Endothelial cell of umbilical vein (primary cell): ENCODE results near the gene SART1. TPM values are rescaled to one million over a fixed set of nuclear protein-coding genes. Genes with fewer than 3 reads are reported as not detected.
A peak's percentile ranks its signal among the peaks of the same experiment; 100 is the strongest.

ENCODE experiments used
- BruUV-seq: library from RNA; stranded (reverse); fragments of 400-500 nt; replicated peaks from 2 replicates; lab custom pipeline; 2021; lab: Mats Ljungman, UMichigan
- CTCF ChIA-PET: fragments of 300-600, 350-600 bp; sonication (Branson Sonifier 250); formaldehyde crosslinking; loops from one replicate; lab custom pipeline; 2021; ENCODE audit warnings: antibody characterized with exemption, inconsistent platforms; lab: Charles Lee
- POLR2A ChIA-PET: fragments of 300-600, 350-600 bp; sonication (Branson Sonifier 250); formaldehyde crosslinking; loops from one replicate; lab custom pipeline; 2021; ENCODE audit warnings: antibody characterized with exemption, inconsistent platforms; lab: Charles Lee
- DNase-seq: peaks from one replicate; pipeline ENCODE4 v3.0.0-alpha.2; 2011; ENCODE audit warnings: low read depth, low spot score
- FAIRE-seq: peaks from 2 replicates; lab custom pipeline; 2011; peaks lifted over from hg19 to GRCh38; lab: Jason Lieb, UNC
- H2AFZ ChIP-seq: 2 replicates; pipeline ENCODE4 v1.6.0; 2012; ENCODE audit warnings: low read depth, low read length, control low read depth, inconsistent platforms
- H3K27ac ChIP-seq: 2 replicates; pipeline ENCODE4 v1.5.1; 2011; ENCODE audit warnings: low read depth, mild to moderate bottlenecking, control low read depth, low read length, moderate library complexity; ENCODE audit not compliant: insufficient read depth
- H3K27me3 ChIP-seq, 2 experiments: 2 replicates each; pipeline versions ENCODE4 v1.6.0 to v1.6.1; 2011; ENCODE audit warnings: low read length in 2 of 2, mixed read lengths in 1 of 2; ENCODE audit not compliant: control insufficient read depth in 2 of 2, insufficient read depth in 2 of 2
- H3K36me3 ChIP-seq, 2 experiments: 2 replicates in 1 of 2; 3 replicates in 1 of 2; pipeline ENCODE4 v1.5.1; 2011; ENCODE audit warnings: low read length in 2 of 2, mild to moderate bottlenecking in 1 of 2, moderate library complexity in 1 of 2; ENCODE audit not compliant: control insufficient read depth in 2 of 2, insufficient read depth in 2 of 2; ENCODE audit errors: extremely low read depth in 1 of 2
- H3K4me1 ChIP-seq: 3 replicates; pipeline ENCODE4 v1.5.1; 2011; ENCODE audit warnings: mild to moderate bottlenecking, low read length; ENCODE audit not compliant: control insufficient read depth, insufficient read depth; ENCODE audit errors: extremely low read depth
- H3K4me2 ChIP-seq: 2 replicates; pipeline ENCODE4 v1.6.1; 2011; ENCODE audit warnings: low read length, control low read depth, mixed read lengths; ENCODE audit not compliant: insufficient read depth
- H3K4me3 ChIP-seq, 3 experiments: fragments of 200-600 bp in 1 of 3; sonication (generic), shearing (Covaris generic) in 1 of 3; replicated peaks in 1 of 3; 2 replicates each; pipeline ENCODE4 v1.5.1; 2011 to 2016; ENCODE audit warnings: control low read depth in 3 of 3, low read length in 3 of 3, mild to moderate bottlenecking in 2 of 3, inconsistent platforms in 1 of 3, low read depth in 1 of 3, moderate library complexity in 1 of 3; ENCODE audit not compliant: insufficient read depth in 1 of 3
- H3K79me2 ChIP-seq: 2 replicates; pipeline ENCODE4 v1.6.0; 2012; ENCODE audit warnings: low read length, inconsistent platforms; ENCODE audit not compliant: control insufficient read depth, insufficient read depth
- H3K9ac ChIP-seq: replicated peaks from 2 replicates; pipeline ENCODE3; 2011; ENCODE audit warnings: low read length, control low read depth; ENCODE audit not compliant: insufficient read depth; ENCODE audit errors: extremely low read depth
- H3K9me1 ChIP-seq: replicated peaks from 3 replicates; pipeline ENCODE4 v1.6.0; 2011; ENCODE audit warnings: mild to moderate bottlenecking, low read length; ENCODE audit not compliant: control insufficient read depth, insufficient read depth; ENCODE audit errors: extremely low read depth
- H3K9me3 ChIP-seq: replicated peaks from 2 replicates; pipeline ENCODE4 v1.5.1; 2012; ENCODE audit warnings: low read length, inconsistent platforms; ENCODE audit not compliant: control insufficient read depth, insufficient read depth
- H4K20me1 ChIP-seq: replicated peaks from 2 replicates; pipeline ENCODE3; 2011; ENCODE audit warnings: mild to moderate bottlenecking, low read length; ENCODE audit not compliant: control insufficient read depth, insufficient read depth; ENCODE audit errors: extremely low read depth
- CTCF ChIP-seq, 2 donors: IDR thresholded peaks; 1 replicate in 1 of 2; 2 replicates in 1 of 2; pipeline ENCODE4 v1.5.1; 2011; ENCODE audit warnings: low read length in 2 of 2, mild to moderate bottlenecking in 2 of 2, moderate library complexity in 2 of 2, control low read depth in 1 of 2, inconsistent platforms in 1 of 2, low read depth in 1 of 2; ENCODE audit not compliant: insufficient read depth in 1 of 2; ENCODE audit errors: extremely low read depth in 1 of 2
- EZH2 ChIP-seq: IDR thresholded peaks from 2 replicates; pipeline ENCODE4 v1.6.1; 2012; ENCODE audit warnings: borderline replicate concordance, low read depth, mild to moderate bottlenecking, moderate library complexity, low read length, inconsistent platforms; ENCODE audit not compliant: severe bottlenecking
- FOS ChIP-seq: IDR thresholded peaks from 2 replicates; pipeline ENCODE4 v1.6.1; 2011; ENCODE audit warnings: mild to moderate bottlenecking, low read length, moderate library complexity, borderline replicate concordance; ENCODE audit not compliant: insufficient read depth
- GATA2 ChIP-seq: IDR thresholded peaks from 2 replicates; pipeline ENCODE4 v1.7.0; 2011; ENCODE audit warnings: low read depth, mild to moderate bottlenecking, moderate library complexity, mixed read lengths, low read length; ENCODE audit not compliant: insufficient read length, insufficient read depth
- JUN ChIP-seq: IDR thresholded peaks from 2 replicates; pipeline ENCODE4 v1.6.1; 2011; ENCODE audit warnings: borderline replicate concordance, low read depth; ENCODE audit not compliant: insufficient read length, insufficient read depth
- MAX ChIP-seq: IDR thresholded peaks from 2 replicates; pipeline ENCODE4 v1.6.1; 2011; ENCODE audit not compliant: insufficient read depth, insufficient read length
- MYC ChIP-seq: IDR thresholded peaks from one replicate; pipeline ENCODE4 v1.6.1; 2011; ENCODE audit warnings: mild to moderate bottlenecking, low read depth, low read length
- POLR2A ChIP-seq: IDR thresholded peaks from 2 replicates; pipeline ENCODE4 v1.6.1; 2012; ENCODE audit warnings: low read depth, mild to moderate bottlenecking, control low read depth, low read length
- POLR2AphosphoS5 ChIP-seq: IDR thresholded peaks from 2 replicates; pipeline ENCODE4 v1.6.1; 2012; ENCODE audit warnings: low read depth, mild to moderate bottlenecking, control low read depth, low read length, moderate library complexity; ENCODE audit not compliant: insufficient read depth
- dilution Hi-C: fragments of 300-500 bp; cut with MboI; formaldehyde crosslinking; loops from one replicate; pipeline ENCODE4 v1.15.0; 2019; ENCODE audit warnings: low sequenced_read_pairs; ENCODE audit not compliant: extremely low pct_ligation_motif_present
- intact Hi-C: fragments of 100-400 bp; cut with micrococcal nuclease; formaldehyde crosslinking; loops from one replicate; pipeline ENCODE4 v1.10.0; 2022
- polyA plus RNA-seq, 4 experiments: library from polyadenylated mRNA; depleted of rRNA in 3 of 4; stranded (reverse) in 3 of 4; unstranded in 1 of 4; fragments of >200 nt; gene quantifications; 2 replicates each; pipeline versions ENCODE4 v1.2.1 to v1.2.3, GENCODE V29; 2011 to 2012; ENCODE audit warnings: missing spikeins in 1 of 4
- total RNA-seq: library from RNA; stranded (reverse); gene quantifications from 2 replicates; pipeline ENCODE4 v1.2.3, GENCODE V29; 2021

Gene SART1
- total and polyA plus RNA-seq, 2 donors (not counting 3 experiments of a cell fraction or from before 2014, with no cell fraction given) = 21.8 to 62.7 TPM

GRCh38 chr11:65981101-65981740, 19.7 kb downstream of the SART1 start:
- FAIRE-seq (no peak), DNase-seq (no peak)
- no peaks in the 10 kb centered on the region for H3K27me3 ChIP-seq
- intact Hi-C loops = no loop called here
- dilution Hi-C loops = no loop called here
- H3K4me3 ChIP-seq = no peak overlapping the region
- no peaks in the 10 kb centered on the region for H3K9me3 ChIP-seq
- H2AFZ ChIP-seq = no peak overlapping the region
- peak; percentile 21 for TF ChIP-seq POLR2A
- TF ChIP-seq GATA2 = no peak
- no peak for TF ChIP-seq JUN
- TF ChIP-seq CTCF (IDR thresholded peaks at IDR 0.05; ENCODE audit: extremely low read depth in 1 of 2, insufficient read depth in 1 of 2, low read depth in 1 of 2, low read length in 2 of 2) = no peak
- TF ChIP-seq EZH2 = no peak
- TF ChIP-seq MAX = no peak
- no peak for TF ChIP-seq MYC
- TF ChIP-seq FOS = no peak
- TF ChIP-seq POLR2AphosphoS5 = peak; percentile 25
- H3K36me3 ChIP-seq = peaks cover 0 to 31% of the 10 kb centered on the region in 2 experiments
- H3K27ac ChIP-seq = no peak overlapping the region
- H4K20me1 ChIP-seq = no peaks in the 10 kb centered on the region
- ChIA-PET POLR2A (no interaction called here), CTCF (interaction anchor here (0.7 to 1.6 kb wide), 3 partner anchors 9 to 96 kb away, joined by 3 to 5 read pairs (median 3); no protein-coding TSS in a partner anchor)
- H3K4me2 ChIP-seq = no peak overlapping the region
- no peak overlapping the region for H3K9ac ChIP-seq
- H3K79me2 ChIP-seq = no peaks in the 10 kb centered on the region
- H3K4me1 ChIP-seq = no peaks in the 10 kb centered on the region
- no peaks in the 10 kb centered on the region for H3K9me1 ChIP-seq
- BruUV-seq = no TSS peak
